ENCODE data around the gene C1orf50. TPM values are rescaled to one million over a fixed set of nuclear protein-coding genes. Genes with fewer than 3 reads are reported as not detected.

The C1orf50 gene
- total and polyA plus RNA-seq, 2 donors (not counting 3 experiments of a cell fraction or from before 2014, with no cell fraction given), result 4.8 to 7.4 TPM

DNA sequence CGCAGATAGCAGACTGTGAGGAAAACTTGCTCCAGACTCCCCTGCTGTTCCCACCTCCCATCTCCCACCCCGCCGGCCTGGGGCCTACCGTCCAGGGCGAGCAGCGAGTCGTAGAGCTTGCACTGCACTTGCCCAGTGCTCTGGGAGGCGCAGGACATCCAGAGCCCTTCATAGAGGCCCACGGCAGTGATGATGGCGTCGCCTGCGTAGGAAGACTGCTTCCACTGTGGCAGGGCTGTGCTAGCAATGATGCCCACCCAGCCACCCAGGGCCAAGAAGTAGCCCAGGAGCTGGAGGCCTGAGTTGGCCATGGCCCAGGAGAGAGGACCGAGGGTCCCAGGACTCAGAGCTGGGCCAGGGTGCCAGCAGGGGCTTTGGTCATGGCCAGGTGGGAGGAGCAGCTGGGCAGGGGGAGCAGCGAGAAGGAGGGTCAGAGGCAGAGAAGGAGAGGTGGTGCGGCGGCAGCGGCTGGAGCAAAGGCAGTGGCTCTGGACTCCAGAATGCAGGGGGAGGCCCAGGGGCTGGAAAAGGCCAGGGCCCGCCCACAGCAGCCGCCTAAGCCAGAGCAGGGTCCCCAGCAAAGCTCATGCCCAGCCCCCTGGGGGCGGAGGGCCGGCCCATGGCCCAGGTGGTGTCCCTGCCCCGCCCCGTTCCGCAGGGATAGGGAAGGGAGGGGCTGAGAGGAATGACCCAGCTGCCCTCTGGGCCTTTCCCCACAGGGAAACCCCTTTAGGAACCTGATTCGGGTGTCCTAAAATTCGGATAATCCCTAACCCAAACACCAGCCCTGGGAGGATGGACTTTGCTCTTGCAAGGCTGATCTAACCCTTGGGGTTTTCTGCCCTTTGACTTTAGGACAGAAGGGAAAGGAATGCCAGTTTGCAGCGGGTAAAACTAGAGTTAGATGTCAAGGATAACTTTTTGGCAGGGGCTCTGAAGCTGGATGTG, 27.0 kb upstream of the C1orf50 start, which contains the start of gene CLDN19:
Gene CLDN19 (minus strand): TSS at position 484 of the 948 bp plus-strand sequence. CDS start 173 bp downstream, at position 311.
- CTCF ChIA-PET, result interaction anchor here (0.9 to 3.4 kb wide), 4 partner anchors 9 to 163 kb away, joined by 3 to 12 read pairs (median 4); no protein-coding TSS in a partner anchor
- Histone ChIP-seq H3K9me3 (replicated peaks; ENCODE audit: control insufficient read depth, insufficient read depth, low read length) (no peaks in the 10 kb centered on the region), H3K27me3 (ENCODE audit: control insufficient read depth in 2 of 2, insufficient read depth in 2 of 2, low read length in 2 of 2) (no peaks in the 10 kb centered on the region), H3K4me1 (ENCODE audit: control insufficient read depth, extremely low read depth, insufficient read depth, low read length) (no peaks in the 10 kb centered on the region), H4K20me1 (replicated peaks; ENCODE audit: control insufficient read depth, extremely low read depth, insufficient read depth, low read length) (no peaks in the 10 kb centered on the region), H3K79me2 (ENCODE audit: control insufficient read depth, insufficient read depth, low read length) (no peaks in the 10 kb centered on the region), H3K9me1 (replicated peaks; ENCODE audit: control insufficient read depth, extremely low read depth, insufficient read depth, low read length) (no peaks in the 10 kb centered on the region), H3K27ac (ENCODE audit: insufficient read depth, low read depth, low read length) (no peak within 1 kb of the TSS), H3K9ac (replicated peaks; ENCODE audit: extremely low read depth, insufficient read depth, low read length) (no peak within 1 kb of the TSS), H3K4me3 (replicated peaks in 1 of 3; ENCODE audit: insufficient read depth in 1 of 3, low read depth in 1 of 3, low read length in 3 of 3) (no peak within 1 kb of the TSS), H2AFZ (ENCODE audit: low read depth, low read length) (no peak within 1 kb of the TSS), H3K4me2 (ENCODE audit: insufficient read depth, low read length) (no peak within 1 kb of the TSS), H3K36me3 (ENCODE audit: control insufficient read depth in 2 of 2, extremely low read depth in 1 of 2, insufficient read depth in 2 of 2, low read length in 2 of 2) (no peaks in the 10 kb centered on the region)
- FAIRE-seq (no peak), DNase-seq (ENCODE audit: low read depth, low spot score) (no peak)
- dilution Hi-C loops (cut with MboI; ENCODE audit: extremely low pct_ligation_motif_present, low sequenced_read_pairs) (no loop called here), intact Hi-C loops (cut with micrococcal nuclease) (no loop called here)
- no TSS peak for BruUV-seq (replicated peaks)
- POLR2A ChIA-PET, result no interaction called here
- TF ChIP-seq, protein P1, sequence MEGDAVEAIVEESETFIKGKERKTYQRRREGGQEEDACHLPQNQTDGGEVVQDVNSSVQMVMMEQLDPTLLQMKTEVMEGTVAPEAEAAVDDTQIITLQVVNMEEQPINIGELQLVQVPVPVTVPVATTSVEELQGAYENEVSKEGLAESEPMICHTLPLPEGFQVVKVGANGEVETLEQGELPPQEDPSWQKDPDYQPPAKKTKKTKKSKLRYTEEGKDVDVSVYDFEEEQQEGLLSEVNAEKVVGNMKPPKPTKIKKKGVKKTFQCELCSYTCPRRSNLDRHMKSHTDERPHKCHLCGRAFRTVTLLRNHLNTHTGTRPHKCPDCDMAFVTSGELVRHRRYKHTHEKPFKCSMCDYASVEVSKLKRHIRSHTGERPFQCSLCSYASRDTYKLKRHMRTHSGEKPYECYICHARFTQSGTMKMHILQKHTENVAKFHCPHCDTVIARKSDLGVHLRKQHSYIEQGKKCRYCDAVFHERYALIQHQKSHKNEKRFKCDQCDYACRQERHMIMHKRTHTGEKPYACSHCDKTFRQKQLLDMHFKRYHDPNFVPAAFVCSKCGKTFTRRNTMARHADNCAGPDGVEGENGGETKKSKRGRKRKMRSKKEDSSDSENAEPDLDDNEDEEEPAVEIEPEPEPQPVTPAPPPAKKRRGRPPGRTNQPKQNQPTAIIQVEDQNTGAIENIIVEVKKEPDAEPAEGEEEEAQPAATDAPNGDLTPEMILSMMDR (IDR thresholded peaks at IDR 0.05; ENCODE audit: extremely low read depth in 1 of 2, insufficient read depth in 1 of 2, low read depth in 1 of 2, low read length in 2 of 2), result no peak
- no peak for TF ChIP-seq MYC (IDR thresholded peaks at IDR 0.05; ENCODE audit: low read depth, low read length)
- TF ChIP-seq, protein P2, sequence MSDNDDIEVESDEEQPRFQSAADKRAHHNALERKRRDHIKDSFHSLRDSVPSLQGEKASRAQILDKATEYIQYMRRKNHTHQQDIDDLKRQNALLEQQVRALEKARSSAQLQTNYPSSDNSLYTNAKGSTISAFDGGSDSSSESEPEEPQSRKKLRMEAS (IDR thresholded peaks at IDR 0.05; ENCODE audit: insufficient read depth, insufficient read length), result no peak
- no peak for TF ChIP-seq JUN (IDR thresholded peaks at IDR 0.05; ENCODE audit: borderline replicate concordance, insufficient read depth, insufficient read length, low read depth)
- TF ChIP-seq GATA2 (IDR thresholded peaks at IDR 0.05; ENCODE audit: insufficient read depth, insufficient read length, low read depth, low read length), result no peak
- no peak for TF ChIP-seq POLR2AphosphoS5 (IDR thresholded peaks at IDR 0.05; ENCODE audit: insufficient read depth, low read depth, low read length)
- TF ChIP-seq FOS (IDR thresholded peaks at IDR 0.05; ENCODE audit: borderline replicate concordance, insufficient read depth, low read length), result no peak
- TF ChIP-seq EZH2 (IDR thresholded peaks at IDR 0.05; ENCODE audit: borderline replicate concordance, low read depth, low read length, severe bottlenecking), result no peak
- no peak for TF ChIP-seq POLR2A (IDR thresholded peaks at IDR 0.05; ENCODE audit: low read depth, low read length)

Measured in endothelial cell of umbilical vein (primary cell).